HEK293 (cell line): ENCODE measurements around the gene PROK2.

ENCODE experiments used
- CTCF ChIA-PET: fragments of 350-600 bp; formaldehyde crosslinking; extraction: SDS; loops from one replicate; lab custom pipeline; 2021; ENCODE audit warnings: antibody characterized with exemption; lab: Yijun Ruan, JAX
- POLR2A ChIA-PET: fragments of 300-600 bp; formaldehyde crosslinking; extraction: SDS; loops from one replicate; lab custom pipeline; 2020; ENCODE audit warnings: antibody characterized with exemption, inconsistent platforms; lab: Yijun Ruan, JAX
- H3K27ac ChIP-seq: fragments of 200-500 bp; sonication (Bioruptor generic); 2 replicates; pipeline ENCODE4 v1.5.1; 2014; ENCODE audit warnings: low read depth, low read length, control low read depth, inconsistent platforms; ENCODE audit errors: extremely low read depth
- H3K36me3 ChIP-seq, 2 experiments: fragments of 200-500 bp in 1 of 2; sonication (Bioruptor generic) in 1 of 2; 1 replicate in 1 of 2; 2 replicates in 1 of 2; pipeline ENCODE4 v1.5.1; 2014 to 2017; ENCODE audit warnings: inconsistent platforms in 2 of 2, low read length in 2 of 2; ENCODE audit not compliant: control insufficient read depth in 2 of 2, insufficient read depth in 1 of 2
- H3K4me1 ChIP-seq: fragments of 200-500 bp; sonication (Bioruptor generic); 2 replicates; pipeline ENCODE4 v1.5.1; 2014; ENCODE audit warnings: mild to moderate bottlenecking, low read length, inconsistent platforms; ENCODE audit not compliant: control insufficient read depth, insufficient read depth
- H3K4me3 ChIP-seq: 2 replicates; pipeline ENCODE4 v1.5.1; 2011; ENCODE audit warnings: low read depth, mild to moderate bottlenecking, control low read depth, low read length, moderate library complexity
- H3K9me3 ChIP-seq: fragments of 200-500 bp; sonication (Bioruptor generic); 2 replicates; pipeline ENCODE4 v1.5.1; 2014; ENCODE audit warnings: low read depth, low read length, inconsistent platforms; ENCODE audit not compliant: control insufficient read depth, insufficient read depth
- GLI2 ChIP-seq: fragments of 450-650 bp; formaldehyde crosslinking; IDR thresholded peaks from 2 replicates; pipeline ENCODE4; 2017; ENCODE audit warnings: missing biosample characterization, missing genetic modification characterization, low read depth, borderline replicate concordance
- IKZF3 ChIP-seq: fragments of 450-650 bp; IDR thresholded peaks from 2 replicates; pipeline ENCODE4 v1.5.0; 2018; ENCODE audit warnings: missing biosample characterization, mild to moderate bottlenecking, missing genetic modification characterization, moderate library complexity
- MZF1 ChIP-seq: fragments of 450-650 bp; formaldehyde crosslinking; IDR thresholded peaks from 2 replicates; pipeline ENCODE4 v1.5.1; 2017; ENCODE audit warnings: missing biosample characterization, missing genetic modification characterization, borderline replicate concordance
- SETDB1 ChIP-seq: IDR thresholded peaks from one replicate; pipeline ENCODE4 v1.6.1; 2017; ENCODE audit warnings: mild to moderate bottlenecking, low read length, moderate library complexity, mixed read lengths; ENCODE audit not compliant: insufficient read length
- SP2 ChIP-seq: fragments of 450-650 bp; formaldehyde crosslinking; IDR thresholded peaks from 2 replicates; pipeline ENCODE4 v1.5.1; 2016; ENCODE audit warnings: missing biosample characterization, missing genetic modification characterization
- TCF7L2 ChIP-seq: IDR thresholded peaks from 2 replicates; pipeline ENCODE4 v1.6.1; 2011; ENCODE audit warnings: low read depth, mild to moderate bottlenecking, inconsistent platforms, low read length, moderate library complexity, borderline replicate concordance
- ZFP3 ChIP-seq: fragments of 450-650 bp; formaldehyde crosslinking; IDR thresholded peaks from 2 replicates; pipeline ENCODE4 v1.5.1; 2016; ENCODE audit warnings: low read depth, missing biosample characterization, missing genetic modification characterization
- ZIC2 ChIP-seq: fragments of 450-650 bp; formaldehyde crosslinking; IDR thresholded peaks from 2 replicates; pipeline ENCODE4 v1.5.1; 2016; ENCODE audit warnings: missing biosample characterization, missing genetic modification characterization
- ZNF10 ChIP-seq: fragments of 450-650 bp; formaldehyde crosslinking; IDR thresholded peaks from 2 replicates; pipeline ENCODE4 v1.5.1; 2017; ENCODE audit warnings: missing biosample characterization, missing genetic modification characterization
- ZNF114 ChIP-seq: fragments of 450-650 bp; formaldehyde crosslinking; IDR thresholded peaks from 2 replicates; pipeline ENCODE4 v1.5.0; 2017; ENCODE audit warnings: missing biosample characterization, missing genetic modification characterization
- ZNF146 ChIP-seq: fragments of 450-650 bp; formaldehyde crosslinking; IDR thresholded peaks from 2 replicates; pipeline ENCODE4 v1.5.1; 2016; ENCODE audit warnings: missing biosample characterization, missing genetic modification characterization
- ZNF16 ChIP-seq: fragments of 450-650 bp; formaldehyde crosslinking; IDR thresholded peaks from 2 replicates; pipeline ENCODE4 v1.5.1; 2016; ENCODE audit warnings: low read depth, missing biosample characterization, missing genetic modification characterization
- ZNF394 ChIP-seq: fragments of 450-650 bp; formaldehyde crosslinking; IDR thresholded peaks from 2 replicates; pipeline ENCODE4 v1.5.1; 2016; ENCODE audit warnings: missing biosample characterization, missing genetic modification characterization, mild to moderate bottlenecking, moderate library complexity, borderline replicate concordance
- ZNF416 ChIP-seq: fragments of 450-650 bp; formaldehyde crosslinking; IDR thresholded peaks from 2 replicates; pipeline ENCODE4 v1.5.1; 2016; ENCODE audit warnings: missing biosample characterization, missing genetic modification characterization
- ZNF514 ChIP-seq: fragments of 450-650 bp; formaldehyde crosslinking; IDR thresholded peaks from 2 replicates; pipeline ENCODE4 v1.5.1; 2016; ENCODE audit warnings: missing biosample characterization, missing genetic modification characterization
- ZNF561 ChIP-seq: fragments of 450-650 bp; IDR thresholded peaks from 2 replicates; pipeline ENCODE4 v1.5.1; 2018; ENCODE audit warnings: missing biosample characterization, missing genetic modification characterization, borderline replicate concordance
- ZNF585B ChIP-seq: fragments of 450-650 bp; formaldehyde crosslinking; IDR thresholded peaks from 2 replicates; pipeline ENCODE4 v1.5.1; 2016; ENCODE audit warnings: missing biosample characterization, missing genetic modification characterization
- ZNF600 ChIP-seq: fragments of 450-650 bp; formaldehyde crosslinking; IDR thresholded peaks from 2 replicates; pipeline ENCODE4 v1.5.1; 2016; ENCODE audit warnings: missing biosample characterization, missing genetic modification characterization
- ZNF626 ChIP-seq: fragments of 450-650 bp; sonication (Bioruptor Pico); formaldehyde crosslinking; IDR thresholded peaks from 2 replicates; pipeline ENCODE4 v1.5.1; 2018; ENCODE audit warnings: missing biosample characterization, missing genetic modification characterization, inconsistent platforms
- ZNF660 ChIP-seq: fragments of 450-650 bp; IDR thresholded peaks from 2 replicates; pipeline ENCODE4 v1.5.1; 2018; ENCODE audit warnings: missing biosample characterization, mild to moderate bottlenecking, missing genetic modification characterization
- ZNF701 ChIP-seq: fragments of 450-650 bp; formaldehyde crosslinking; IDR thresholded peaks from 2 replicates; pipeline ENCODE4 v1.5.1; 2016; ENCODE audit warnings: missing biosample characterization, missing genetic modification characterization
- TF ChIP-seq, protein P1 (sequence below): fragments of 450-650 bp; formaldehyde crosslinking; IDR thresholded peaks from 2 replicates; pipeline ENCODE4 v1.5.1; 2016; ENCODE audit warnings: missing biosample characterization, missing genetic modification characterization
- TF ChIP-seq, protein P2 (sequence below): fragments of 450-650 bp; formaldehyde crosslinking; IDR thresholded peaks from 2 replicates; pipeline ENCODE4 v1.5.1; 2017; ENCODE audit warnings: missing biosample characterization, missing genetic modification characterization
- TF ChIP-seq, protein P3 (sequence below): fragments of 450-650 bp; formaldehyde crosslinking; IDR thresholded peaks from 2 replicates; pipeline ENCODE4 v1.5.1; 2016; ENCODE audit warnings: missing biosample characterization, missing genetic modification characterization
- TF ChIP-seq, protein P4 (sequence below): fragments of 450-650 bp; formaldehyde crosslinking; IDR thresholded peaks from 2 replicates; pipeline ENCODE4 v1.5.1; 2016; ENCODE audit warnings: missing biosample characterization, missing genetic modification characterization

Gene PROK2

DNA sequence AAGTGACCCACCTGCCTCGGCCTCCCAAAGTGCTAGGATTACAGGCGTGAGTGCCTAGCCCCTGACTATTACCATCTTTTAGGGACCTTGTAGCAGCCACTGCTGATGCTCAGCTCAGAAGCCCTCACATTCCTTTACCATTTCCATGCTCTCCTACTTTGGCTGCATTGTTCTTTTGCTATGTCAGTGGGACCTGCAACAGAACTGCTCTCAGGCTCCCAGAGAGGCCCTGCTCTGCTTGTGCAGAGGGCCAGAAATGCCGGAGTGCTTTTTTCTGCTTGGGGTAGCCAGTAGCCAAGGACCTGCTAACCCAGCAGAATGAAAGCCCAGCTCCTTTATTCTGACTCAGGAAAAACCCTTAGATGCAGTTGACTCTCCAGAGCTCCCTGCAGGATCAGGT is 18.3 kb upstream of the PROK2 start:
- CTCF ChIA-PET, result interaction anchor here (0.7 kb wide), 1 partner anchor 65 kb away, joined by 3 read pairs; no protein-coding TSS in a partner anchor

DNA sequence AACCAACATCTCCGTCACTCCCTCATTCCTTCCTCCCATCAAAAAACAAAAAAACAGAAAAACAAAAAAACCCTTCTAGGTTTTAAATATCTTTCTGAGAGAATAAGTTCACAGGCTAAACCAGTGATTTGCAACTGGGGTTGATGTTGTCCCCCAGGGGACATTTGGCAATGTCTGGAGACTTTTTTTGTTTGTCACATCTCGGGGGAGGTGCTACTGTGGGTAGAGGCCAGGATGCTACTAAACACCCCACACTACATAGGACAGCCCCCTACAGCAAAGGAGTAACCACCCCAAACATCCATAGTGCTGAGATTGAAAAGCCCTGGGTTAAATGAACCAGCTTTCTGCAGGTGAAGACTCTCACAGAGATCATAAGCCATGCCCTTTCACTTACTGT is 17.0 kb upstream of the PROK2 start:
- Histone ChIP-seq H3K4me3 (no peak overlapping the region), H3K36me3 (no peaks in the 10 kb centered on the region), H3K4me1 (no peaks in the 10 kb centered on the region), H3K9me3 (no peaks in the 10 kb centered on the region), H3K27ac (no peak overlapping the region)
- ChIA-PET POLR2A (no interaction called here), CTCF (interaction anchor here (0.7 kb wide), 1 partner anchor 74 kb away, joined by 3 read pairs; no protein-coding TSS in a partner anchor)
- TF ChIP-seq ZNF585B (no peak), ZNF701 (tag by site-specific recombination) (no peak), ZNF514 (no peak), ZNF561 (tag by site-specific recombination) (no peak), ZNF660 (no peak), SP2 (tag by site-specific recombination) (no peak), SETDB1 (no peak), IKZF3 (tag by site-specific recombination) (no peak), ZFP3 (tag by site-specific recombination) (no peak), ZNF394 (tag by site-specific recombination) (no peak), ZNF626 (no peak)
- TF ChIP-seq, protein P1, sequence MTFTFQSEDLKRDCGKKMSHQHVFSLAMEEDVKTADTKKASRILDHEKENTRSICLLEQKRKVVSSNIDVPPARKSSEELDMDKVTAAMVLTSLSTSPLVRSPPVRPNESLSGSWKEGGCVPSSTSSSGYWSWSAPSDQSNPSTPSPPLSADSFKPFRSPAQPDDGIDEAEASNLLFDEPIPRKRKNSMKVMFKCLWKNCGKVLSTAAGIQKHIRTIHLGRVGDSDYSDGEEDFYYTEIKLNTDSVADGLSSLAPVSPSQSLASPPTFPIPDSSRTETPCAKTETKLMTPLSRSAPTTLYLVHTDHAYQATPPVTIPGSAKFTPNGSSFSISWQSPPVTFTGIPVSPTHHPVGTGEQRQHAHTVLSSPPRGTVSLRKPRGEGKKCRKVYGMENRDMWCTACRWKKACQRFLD (tag by site-specific recombination), result no peak
- TF ChIP-seq, protein P2, sequence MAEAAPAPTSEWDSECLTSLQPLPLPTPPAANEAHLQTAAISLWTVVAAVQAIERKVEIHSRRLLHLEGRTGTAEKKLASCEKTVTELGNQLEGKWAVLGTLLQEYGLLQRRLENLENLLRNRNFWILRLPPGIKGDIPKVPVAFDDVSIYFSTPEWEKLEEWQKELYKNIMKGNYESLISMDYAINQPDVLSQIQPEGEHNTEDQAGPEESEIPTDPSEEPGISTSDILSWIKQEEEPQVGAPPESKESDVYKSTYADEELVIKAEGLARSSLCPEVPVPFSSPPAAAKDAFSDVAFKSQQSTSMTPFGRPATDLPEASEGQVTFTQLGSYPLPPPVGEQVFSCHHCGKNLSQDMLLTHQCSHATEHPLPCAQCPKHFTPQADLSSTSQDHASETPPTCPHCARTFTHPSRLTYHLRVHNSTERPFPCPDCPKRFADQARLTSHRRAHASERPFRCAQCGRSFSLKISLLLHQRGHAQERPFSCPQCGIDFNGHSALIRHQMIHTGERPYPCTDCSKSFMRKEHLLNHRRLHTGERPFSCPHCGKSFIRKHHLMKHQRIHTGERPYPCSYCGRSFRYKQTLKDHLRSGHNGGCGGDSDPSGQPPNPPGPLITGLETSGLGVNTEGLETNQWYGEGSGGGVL (tag by site-specific recombination), result no peak

More for the DNA sequence above, 18.3 kb upstream of the PROK2 start:
- H3K27ac ChIP-seq, result no peak overlapping the region
- TF ChIP-seq TCF7L2 (no peak), ZNF114 (tag by site-specific recombination) (no peak), ZNF146 (tag by site-specific recombination) (no peak), MZF1 (tag by site-specific recombination) (no peak), ZNF600 (tag by site-specific recombination) (no peak), ZNF10 (tag by site-specific recombination) (no peak), GLI2 (tag by site-specific recombination) (no peak), ZNF416 (tag by site-specific recombination) (no peak), ZNF16 (tag by site-specific recombination) (no peak), ZIC2 (tag by site-specific recombination) (no peak)
- TF ChIP-seq, protein P3, sequence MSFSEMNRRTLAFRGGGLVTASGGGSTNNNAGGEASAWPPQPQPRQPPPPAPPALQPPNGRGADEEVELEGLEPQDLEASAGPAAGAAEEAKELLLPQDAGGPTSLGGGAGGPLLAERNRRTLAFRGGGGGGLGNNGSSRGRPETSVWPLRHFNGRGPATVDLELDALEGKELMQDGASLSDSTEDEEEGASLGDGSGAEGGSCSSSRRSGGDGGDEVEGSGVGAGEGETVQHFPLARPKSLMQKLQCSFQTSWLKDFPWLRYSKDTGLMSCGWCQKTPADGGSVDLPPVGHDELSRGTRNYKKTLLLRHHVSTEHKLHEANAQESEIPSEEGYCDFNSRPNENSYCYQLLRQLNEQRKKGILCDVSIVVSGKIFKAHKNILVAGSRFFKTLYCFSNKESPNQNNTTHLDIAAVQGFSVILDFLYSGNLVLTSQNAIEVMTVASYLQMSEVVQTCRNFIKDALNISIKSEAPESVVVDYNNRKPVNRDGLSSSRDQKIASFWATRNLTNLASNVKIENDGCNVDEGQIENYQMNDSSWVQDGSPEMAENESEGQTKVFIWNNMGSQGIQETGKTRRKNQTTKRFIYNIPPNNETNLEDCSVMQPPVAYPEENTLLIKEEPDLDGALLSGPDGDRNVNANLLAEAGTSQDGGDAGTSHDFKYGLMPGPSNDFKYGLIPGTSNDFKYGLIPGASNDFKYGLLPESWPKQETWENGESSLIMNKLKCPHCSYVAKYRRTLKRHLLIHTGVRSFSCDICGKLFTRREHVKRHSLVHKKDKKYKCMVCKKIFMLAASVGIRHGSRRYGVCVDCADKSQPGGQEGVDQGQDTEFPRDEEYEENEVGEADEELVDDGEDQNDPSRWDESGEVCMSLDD, result no peak
- TF ChIP-seq, protein P4, sequence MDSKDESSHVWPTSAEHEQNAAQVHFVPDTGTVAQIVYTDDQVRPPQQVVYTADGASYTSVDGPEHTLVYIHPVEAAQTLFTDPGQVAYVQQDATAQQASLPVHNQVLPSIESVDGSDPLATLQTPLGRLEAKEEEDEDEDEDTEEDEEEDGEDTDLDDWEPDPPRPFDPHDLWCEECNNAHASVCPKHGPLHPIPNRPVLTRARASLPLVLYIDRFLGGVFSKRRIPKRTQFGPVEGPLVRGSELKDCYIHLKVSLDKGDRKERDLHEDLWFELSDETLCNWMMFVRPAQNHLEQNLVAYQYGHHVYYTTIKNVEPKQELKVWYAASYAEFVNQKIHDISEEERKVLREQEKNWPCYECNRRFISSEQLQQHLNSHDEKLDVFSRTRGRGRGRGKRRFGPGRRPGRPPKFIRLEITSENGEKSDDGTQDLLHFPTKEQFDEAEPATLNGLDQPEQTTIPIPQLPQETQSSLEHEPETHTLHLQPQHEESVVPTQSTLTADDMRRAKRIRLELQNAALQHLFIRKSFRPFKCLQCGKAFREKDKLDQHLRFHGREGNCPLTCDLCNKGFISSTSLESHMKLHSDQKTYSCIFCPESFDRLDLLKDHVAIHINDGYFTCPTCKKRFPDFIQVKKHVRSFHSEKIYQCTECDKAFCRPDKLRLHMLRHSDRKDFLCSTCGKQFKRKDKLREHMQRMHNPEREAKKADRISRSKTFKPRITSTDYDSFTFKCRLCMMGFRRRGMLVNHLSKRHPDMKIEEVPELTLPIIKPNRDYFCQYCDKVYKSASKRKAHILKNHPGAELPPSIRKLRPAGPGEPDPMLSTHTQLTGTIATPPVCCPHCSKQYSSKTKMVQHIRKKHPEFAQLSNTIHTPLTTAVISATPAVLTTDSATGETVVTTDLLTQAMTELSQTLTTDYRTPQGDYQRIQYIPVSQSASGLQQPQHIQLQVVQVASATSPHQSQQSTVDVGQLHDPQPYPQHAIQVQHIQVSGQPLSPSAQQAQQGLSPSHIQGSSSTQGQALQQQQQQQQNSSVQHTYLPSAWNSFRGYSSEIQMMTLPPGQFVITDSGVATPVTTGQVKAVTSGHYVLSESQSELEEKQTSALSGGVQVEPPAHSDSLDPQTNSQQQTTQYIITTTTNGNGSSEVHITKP, result no peak
- TF ChIP-seq, protein P2 (tag by site-specific recombination), result no peak
- TF ChIP-seq, all 188 proteins: peak for 0
- H3K36me3 ChIP-seq, result no peaks in the 10 kb centered on the region
- POLR2A ChIA-PET, result no interaction called here
- H3K9me3 ChIP-seq, result no peaks in the 10 kb centered on the region
- H3K4me1 ChIP-seq, result no peaks in the 10 kb centered on the region
- H3K4me3 ChIP-seq, result no peak overlapping the region
